ENCODE data around the gene SAMD4A. TPM values are rescaled to one million over a fixed set of nuclear protein-coding genes. Genes with fewer than 3 reads are reported as not detected.

SAMD4A gene
- total RNA-seq, 1 experiment from 2014 or later, result 26.5 TPM

DNA sequence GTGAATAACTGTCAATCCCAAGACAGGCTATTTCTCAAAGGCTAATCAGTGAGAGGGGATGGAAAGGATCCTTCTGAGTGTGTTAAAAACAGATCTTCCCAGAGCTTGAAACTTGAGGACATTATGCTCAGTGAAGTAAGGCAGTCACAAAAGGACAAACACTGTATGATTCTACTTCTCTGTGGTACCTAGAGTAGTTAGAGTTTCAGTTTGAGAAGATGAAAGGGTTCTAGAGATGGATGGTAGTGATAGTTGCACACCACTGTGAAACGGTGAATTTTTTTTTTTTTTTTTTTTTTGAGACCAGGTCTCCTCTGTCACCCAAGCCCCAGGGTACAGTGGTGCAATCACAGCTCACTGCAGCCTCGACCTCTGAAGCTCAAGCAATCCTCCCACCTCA is 133.8 kb downstream of the SAMD4A start:
- ChIA-PET POLR2A (ENCODE audit: low non-redundant PET) (interaction anchor here (0.6 kb wide), 1 partner anchor 186 kb away, joined by 10 read pairs; no protein-coding TSS in a partner anchor), CTCF (no interaction called here)
- intact Hi-C loops (cut with micrococcal nuclease; ENCODE audit: unreplicated experiment), result no loop called here
- Histone ChIP-seq H3K36me3 (ENCODE audit: insufficient read depth, low read length, poor library complexity, severe bottlenecking) (no peaks in the 10 kb centered on the region), H3K4me3 (ENCODE audit: low read depth, low read length, poor library complexity, severe bottlenecking) (no peak overlapping the region), H3K9me3 (ENCODE audit: low read depth, low read length, poor library complexity, severe bottlenecking) (no peaks in the 10 kb centered on the region), H3K4me1 (ENCODE audit: insufficient read depth, low read length, poor library complexity, severe bottlenecking) (peaks cover 10% of the 10 kb centered on the region), H3K27me3 (replicated peaks; ENCODE audit: insufficient read depth, low read depth, low read length, poor library complexity) (no peaks in the 10 kb centered on the region), H3K27ac (ENCODE audit: low read depth, low read length, poor library complexity, severe bottlenecking) (no peak overlapping the region)
- BruUV-seq (replicated peaks), result no TSS peak
- TF ChIP-seq, protein P1, sequence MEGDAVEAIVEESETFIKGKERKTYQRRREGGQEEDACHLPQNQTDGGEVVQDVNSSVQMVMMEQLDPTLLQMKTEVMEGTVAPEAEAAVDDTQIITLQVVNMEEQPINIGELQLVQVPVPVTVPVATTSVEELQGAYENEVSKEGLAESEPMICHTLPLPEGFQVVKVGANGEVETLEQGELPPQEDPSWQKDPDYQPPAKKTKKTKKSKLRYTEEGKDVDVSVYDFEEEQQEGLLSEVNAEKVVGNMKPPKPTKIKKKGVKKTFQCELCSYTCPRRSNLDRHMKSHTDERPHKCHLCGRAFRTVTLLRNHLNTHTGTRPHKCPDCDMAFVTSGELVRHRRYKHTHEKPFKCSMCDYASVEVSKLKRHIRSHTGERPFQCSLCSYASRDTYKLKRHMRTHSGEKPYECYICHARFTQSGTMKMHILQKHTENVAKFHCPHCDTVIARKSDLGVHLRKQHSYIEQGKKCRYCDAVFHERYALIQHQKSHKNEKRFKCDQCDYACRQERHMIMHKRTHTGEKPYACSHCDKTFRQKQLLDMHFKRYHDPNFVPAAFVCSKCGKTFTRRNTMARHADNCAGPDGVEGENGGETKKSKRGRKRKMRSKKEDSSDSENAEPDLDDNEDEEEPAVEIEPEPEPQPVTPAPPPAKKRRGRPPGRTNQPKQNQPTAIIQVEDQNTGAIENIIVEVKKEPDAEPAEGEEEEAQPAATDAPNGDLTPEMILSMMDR (conservative IDR thresholded peaks at IDR 0.05; ENCODE audit: low read depth, low read length), result no peak
- no peak for TF ChIP-seq EZH2 (IDR thresholded peaks at IDR 0.05; ENCODE audit: borderline replicate concordance, low read depth, low read length, poor library complexity, severe bottlenecking)
- no peak for DNase-seq (ENCODE audit: low spot score)

DNA sequence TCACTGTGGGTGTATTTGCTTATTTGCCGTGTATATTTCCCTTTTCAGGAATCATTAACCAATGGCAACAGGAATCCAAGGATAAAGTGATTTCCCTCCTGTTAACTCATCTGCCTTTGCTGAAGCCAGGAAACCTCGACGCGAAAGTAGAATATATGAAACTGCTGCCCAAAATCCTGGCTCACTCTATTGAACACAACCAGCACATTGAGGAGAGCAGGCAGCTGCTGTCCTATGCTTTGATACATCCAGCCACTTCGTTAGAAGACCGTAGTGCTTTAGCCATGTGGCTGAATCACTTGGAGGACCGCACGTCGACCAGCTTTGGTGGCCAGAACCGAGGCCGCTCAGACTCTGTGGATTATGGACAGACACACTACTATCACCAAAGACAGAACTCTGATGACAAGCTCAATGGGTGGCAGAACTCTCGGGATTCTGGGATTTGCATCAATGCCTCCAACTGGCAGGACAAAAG is 135.1 kb downstream of the SAMD4A start:
- CTCF ChIA-PET, result no interaction called here

DNA sequence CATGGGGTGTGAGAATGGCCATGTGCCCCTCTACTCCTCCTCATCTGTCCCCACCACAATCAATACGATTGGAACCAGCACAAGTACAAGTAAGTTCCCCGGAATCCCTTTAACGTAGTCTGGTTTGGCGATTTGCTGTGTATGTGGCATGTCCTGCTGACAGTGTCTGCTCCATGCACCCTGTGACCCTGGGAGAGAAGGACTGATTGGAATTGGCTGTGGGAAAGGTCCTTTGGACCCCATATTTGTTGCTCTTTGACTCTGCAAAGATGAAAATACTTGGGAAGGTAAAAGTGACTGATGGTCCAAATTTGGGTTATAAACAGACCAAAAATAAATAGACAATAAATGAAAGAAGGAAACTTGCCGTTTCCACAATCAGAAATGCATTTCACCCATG is 135.6 kb downstream of the SAMD4A start:
- intact Hi-C loops (cut with micrococcal nuclease; ENCODE audit: unreplicated experiment), result no loop called here
- POLR2A ChIA-PET (ENCODE audit: low non-redundant PET), result no interaction called here
- Histone ChIP-seq H3K27me3 (replicated peaks; ENCODE audit: insufficient read depth, low read depth, low read length, poor library complexity) (no peaks in the 10 kb centered on the region), H3K36me3 (ENCODE audit: insufficient read depth, low read length, poor library complexity, severe bottlenecking) (no peaks in the 10 kb centered on the region), H3K27ac (ENCODE audit: low read depth, low read length, poor library complexity, severe bottlenecking) (no peak overlapping the region), H3K4me1 (ENCODE audit: insufficient read depth, low read length, poor library complexity, severe bottlenecking) (peaks cover 10% of the 10 kb centered on the region), H3K4me3 (ENCODE audit: low read depth, low read length, poor library complexity, severe bottlenecking) (no peak overlapping the region), H3K9me3 (ENCODE audit: low read depth, low read length, poor library complexity, severe bottlenecking) (no peaks in the 10 kb centered on the region)
- no peak for DNase-seq (ENCODE audit: low spot score)
- TF ChIP-seq EZH2 (IDR thresholded peaks at IDR 0.05; ENCODE audit: borderline replicate concordance, low read depth, low read length, poor library complexity, severe bottlenecking), result no peak
- TF ChIP-seq, protein P1 (conservative IDR thresholded peaks at IDR 0.05; ENCODE audit: low read depth, low read length), result no peak
- BruUV-seq (replicated peaks), result no TSS peak
- CTCF ChIA-PET, result no interaction called here

More for the DNA sequence above, 135.1 kb downstream of the SAMD4A start:
- H3K27me3 ChIP-seq (replicated peaks; ENCODE audit: insufficient read depth, low read depth, low read length, poor library complexity), result no peaks in the 10 kb centered on the region
- H3K36me3 ChIP-seq (ENCODE audit: insufficient read depth, low read length, poor library complexity, severe bottlenecking), result no peaks in the 10 kb centered on the region
- H3K27ac ChIP-seq (ENCODE audit: low read depth, low read length, poor library complexity, severe bottlenecking), result no peak overlapping the region
- POLR2A ChIA-PET (ENCODE audit: low non-redundant PET), result no interaction called here
- peaks cover 10% of the 10 kb centered on the region for H3K4me1 ChIP-seq (ENCODE audit: insufficient read depth, low read length, poor library complexity, severe bottlenecking)
- H3K9me3 ChIP-seq (ENCODE audit: low read depth, low read length, poor library complexity, severe bottlenecking), result no peaks in the 10 kb centered on the region
- no peak for DNase-seq (ENCODE audit: low spot score)
- no peak overlapping the region for H3K4me3 ChIP-seq (ENCODE audit: low read depth, low read length, poor library complexity, severe bottlenecking)
- BruUV-seq (replicated peaks), result no TSS peak
- intact Hi-C loops (cut with micrococcal nuclease; ENCODE audit: unreplicated experiment), result no loop called here
- TF ChIP-seq EZH2 (IDR thresholded peaks at IDR 0.05; ENCODE audit: borderline replicate concordance, low read depth, low read length, poor library complexity, severe bottlenecking), result no peak
- TF ChIP-seq, protein P1 (conservative IDR thresholded peaks at IDR 0.05; ENCODE audit: low read depth, low read length), result no peak
